Nephron progenitor cell (in vitro differentiated cells): ENCODE measurements around the gene DBX2.

Experiments used
- DNase-seq: peaks from one replicate; pipeline ENCODE4 v3.0.0; 2021
- H3K27ac Mint-ChIP-seq: 2 replicates; pipeline ENCODE4 v1.8.0; 2021; ENCODE audit warnings: mild to moderate bottlenecking, moderate library complexity, mixed read lengths
- H3K27me3 Mint-ChIP-seq: 2 replicates; pipeline ENCODE4 v1.8.0; 2021; ENCODE audit warnings: mild to moderate bottlenecking, low read depth, mixed read lengths; ENCODE audit not compliant: poor library complexity
- H3K36me3 Mint-ChIP-seq: 2 replicates; pipeline ENCODE4 v1.8.0; 2021; ENCODE audit warnings: low read depth, mixed read lengths
- H3K4me1 Mint-ChIP-seq: 2 replicates; pipeline ENCODE4 v1.8.0; 2021; ENCODE audit warnings: mixed read lengths
- H3K4me3 Mint-ChIP-seq: 2 replicates; pipeline ENCODE4 v1.8.0; 2021; ENCODE audit warnings: mild to moderate bottlenecking, moderate library complexity, mixed read lengths
- H3K9me3 Mint-ChIP-seq: 2 replicates; pipeline ENCODE4 v1.8.0; 2021; ENCODE audit warnings: mild to moderate bottlenecking, moderate library complexity, mixed read lengths
- CTCF ChIP-seq: fragments of 200-600 bp; sonication (generic); IDR thresholded peaks from 2 replicates; pipeline ENCODE4 v1.5.0; 2021; ENCODE audit warnings: antibody characterized with exemption

DBX2 gene

GRCh38 chr12:45077251-45077650 lies 26.4 kb upstream of the DBX2 start:
- Mint-ChIP-seq H3K27ac (no peak overlapping the region), H3K27me3 (peaks cover 5% of the 10 kb centered on the region), H3K4me3 (peak overlapping the region; percentile 0), H3K4me1 (peaks cover 42% of the 10 kb centered on the region), H3K36me3 (no peaks in the 10 kb centered on the region), H3K9me3 (no peaks in the 10 kb centered on the region)
- TF ChIP-seq CTCF = no peak
- no peak for DNase-seq

- no peaks in the 10 kb centered on the region for H3K9me3 Mint-ChIP-seq
- peaks cover 5% of the 10 kb centered on the region for H3K27me3 Mint-ChIP-seq
- peak overlapping the region; percentile 14 for H3K4me3 Mint-ChIP-seq
- peaks cover 44% of the 10 kb centered on the region for H3K4me1 Mint-ChIP-seq
- no peaks in the 10 kb centered on the region for H3K36me3 Mint-ChIP-seq
- TF ChIP-seq CTCF = no peak
- H3K27ac Mint-ChIP-seq = peak overlapping the region; percentile 43
- peak; percentile 14 for DNase-seq
These were observed 25.6 kb upstream of the DBX2 start for GRCh38 chr12:45076417-45077026.

GRCh38 chr12:45075587-45076282 lies 24.8 kb upstream of the DBX2 start:
- H3K36me3 Mint-ChIP-seq = no peaks in the 10 kb centered on the region
- H3K27ac Mint-ChIP-seq = no peak overlapping the region
- TF ChIP-seq CTCF = no peak
- H3K9me3 Mint-ChIP-seq = no peaks in the 10 kb centered on the region
- no peak overlapping the region for H3K4me3 Mint-ChIP-seq
- DNase-seq = no peak
- peaks cover 5% of the 10 kb centered on the region for H3K27me3 Mint-ChIP-seq
- H3K4me1 Mint-ChIP-seq = peaks cover 44% of the 10 kb centered on the region

GRCh38 chr12:45065125-45065626 lies 14.3 kb upstream of the DBX2 start:
- no peaks in the 10 kb centered on the region for H3K4me1 Mint-ChIP-seq
- no peak for TF ChIP-seq CTCF
- peaks cover 10% of the 10 kb centered on the region for H3K9me3 Mint-ChIP-seq
- DNase-seq = no peak
- H3K27ac Mint-ChIP-seq = no peak overlapping the region
- H3K4me3 Mint-ChIP-seq = no peak overlapping the region
- no peaks in the 10 kb centered on the region for H3K36me3 Mint-ChIP-seq
- peaks cover 8% of the 10 kb centered on the region for H3K27me3 Mint-ChIP-seq

- Mint-ChIP-seq H3K9me3 (no peaks in the 10 kb centered on the region), H3K4me3 (no peak overlapping the region), H3K4me1 (no peaks in the 10 kb centered on the region), H3K27ac (no peak overlapping the region), H3K27me3 (peaks cover 12% of the 10 kb centered on the region), H3K36me3 (no peaks in the 10 kb centered on the region)
- no peak for DNase-seq
- no peak for TF ChIP-seq CTCF
These were observed 10.1 kb upstream of the DBX2 start for GRCh38 chr12:45060976-45061375.
